Stimulated activated CD4-positive, alpha-beta T cell treated with anti-CD3 and anti-CD28 coated beads, Interleukin-15, amount 100 ng/mL, for 24 hours (primary cell): ENCODE results near the gene EDA.

Source experiments
- DNase-seq: peaks from one replicate; pipeline ENCODE4 v3.0.0-alpha.2; 2020

The EDA gene

GRCh38 chrX:69615779-69616456 is at the start of gene EDA:
EDA (plus strand) TSS chrX:69616113.
- peak; percentile 84 for DNase-seq

GRCh38 chrX:69568828-69569227 is 47.1 kb upstream of the EDA start:
- no peak for DNase-seq

- DNase-seq = no peak
Measured at GRCh38 chrX:69597399-69597798, 18.5 kb upstream of the EDA start.

- no peak for DNase-seq
Measured at GRCh38 chrX:69600182-69600581, 15.7 kb upstream of the EDA start.

- no peak for DNase-seq
Measured at GRCh38 chrX:69603566-69604194, 12.2 kb upstream of the EDA start.

GRCh38 chrX:69605521-69605920 is 10.4 kb upstream of the EDA start:
- no peak for DNase-seq

DNA sequence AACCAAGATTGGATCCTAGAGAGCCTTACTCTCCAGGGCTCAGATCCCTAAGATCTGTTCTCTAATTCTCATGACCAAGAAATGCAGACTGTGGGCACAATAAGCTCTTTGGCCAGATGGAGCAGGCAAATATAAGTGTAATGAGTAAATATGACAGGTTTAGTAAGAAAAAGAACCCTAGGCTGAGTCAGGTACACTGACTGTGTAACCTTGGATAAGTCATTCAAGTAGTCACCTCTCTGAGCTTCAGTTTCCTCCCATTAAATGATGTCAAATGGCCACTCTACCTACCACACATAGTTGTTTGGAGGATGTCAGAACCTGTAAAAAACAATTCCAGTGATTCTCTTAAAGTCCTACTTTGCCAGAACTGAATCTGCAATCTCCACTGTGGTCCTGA is 8.3 kb upstream of the EDA start:
- no peak for DNase-seq

- no peak for DNase-seq
Measured at GRCh38 chrX:69613946-69614345, 2.0 kb upstream of the EDA start.

DNA sequence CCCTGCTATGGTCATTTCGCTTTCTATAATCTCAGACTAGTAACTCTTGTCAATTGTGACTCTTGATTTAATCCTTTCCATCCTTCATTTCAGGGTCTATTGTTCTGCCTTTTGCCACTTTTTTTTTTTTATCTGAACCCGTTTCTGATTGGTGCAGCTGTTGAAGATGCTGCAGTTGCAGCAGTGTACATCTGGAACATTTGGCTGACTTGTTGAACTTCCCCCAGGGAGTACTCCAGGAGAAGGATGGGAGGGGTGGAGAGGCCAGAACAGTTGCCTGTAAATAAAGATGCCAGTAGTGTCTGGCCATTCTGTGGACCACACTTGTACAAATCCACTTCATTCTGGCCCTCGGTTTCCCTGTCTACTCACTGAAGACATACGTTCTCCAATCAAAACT is 1.0 kb upstream of the EDA start:
- DNase-seq = no peak

- DNase-seq = no peak
Measured at GRCh38 chrX:69615342-69615741, 571 bp upstream of the EDA start.

- DNase-seq = peak; percentile 34
Measured at GRCh38 chrX:69616457-69617203, 717 bp downstream of the EDA start.

DNA sequence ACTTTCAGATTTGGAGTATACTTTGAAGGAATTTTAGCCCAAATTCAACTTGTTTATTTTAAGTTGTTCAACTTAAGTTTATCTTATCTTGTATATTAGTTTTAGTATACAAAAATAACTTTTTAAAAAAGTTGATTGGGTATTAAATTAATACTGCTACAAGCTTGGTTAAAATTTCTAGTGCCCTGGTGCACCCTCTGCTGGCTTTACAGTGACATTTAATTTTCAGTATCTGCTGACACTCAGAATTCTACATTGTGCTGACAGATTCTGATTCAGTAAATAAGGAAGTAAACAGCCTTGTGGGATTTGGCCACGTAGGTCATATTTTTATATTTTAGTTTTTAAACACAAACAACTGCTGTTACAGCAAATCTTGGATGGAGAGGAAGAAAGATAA is 2.9 kb downstream of the EDA start:
- DNase-seq = peak; percentile 9

DNA sequence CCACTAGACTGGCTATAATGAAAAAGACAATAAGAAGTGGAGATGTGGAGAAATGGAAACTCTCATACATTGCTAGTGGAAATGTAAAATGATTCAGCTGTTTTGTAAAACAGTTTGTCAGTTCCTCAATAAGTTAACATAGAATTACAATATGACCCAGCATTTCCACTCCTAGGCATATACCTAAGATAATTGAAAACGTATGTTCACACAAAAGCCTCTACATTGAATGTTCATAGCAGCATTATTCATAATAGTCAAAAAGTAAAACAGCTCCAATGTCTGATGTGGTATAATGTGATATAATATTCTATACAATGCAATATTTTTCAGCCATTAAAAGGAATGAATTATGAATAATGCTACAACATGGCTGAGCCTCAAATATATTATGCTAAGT is 10.2 kb downstream of the EDA start:
- DNase-seq = no peak

DNA sequence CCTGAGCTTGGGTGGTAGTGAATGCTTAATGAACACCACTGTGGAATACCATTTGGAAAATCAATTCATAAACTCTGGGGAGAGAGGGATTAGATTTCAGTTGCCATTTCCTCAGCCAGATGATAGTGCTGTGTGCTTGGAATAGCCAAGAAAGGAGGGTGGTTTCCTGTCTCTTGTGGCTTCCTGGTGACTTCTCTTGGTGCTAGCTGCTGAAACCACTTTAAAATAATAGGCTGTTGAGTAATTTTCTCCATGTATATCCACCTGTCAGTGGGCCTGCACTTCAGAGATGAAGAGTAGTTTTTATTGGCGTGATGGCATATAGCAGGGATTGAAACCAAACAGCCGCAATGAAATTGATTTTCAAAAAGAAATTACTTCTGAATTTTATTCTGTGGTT is 11.8 kb downstream of the EDA start:
- DNase-seq = no peak

DNA sequence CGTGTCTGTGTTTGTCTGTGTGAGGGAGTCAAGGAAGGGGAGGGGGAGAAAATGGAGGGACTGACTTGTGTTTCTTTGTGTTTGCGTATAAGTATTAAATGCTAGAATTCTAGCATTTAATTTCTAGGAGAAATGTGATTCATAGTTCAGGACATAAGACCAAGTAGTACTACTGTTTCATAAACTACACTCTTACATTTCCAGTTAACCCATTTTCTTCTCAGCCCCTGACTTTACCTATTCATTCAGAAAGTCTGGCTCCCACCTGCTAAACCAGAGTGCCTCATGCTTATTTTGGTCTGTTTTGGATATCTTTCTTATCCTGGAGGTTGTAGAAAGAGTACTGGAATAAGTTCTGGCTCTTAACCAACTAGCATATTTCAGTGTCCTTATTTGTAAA is 14.2 kb downstream of the EDA start:
- no peak for DNase-seq

- DNase-seq = no peak
Measured at GRCh38 chrX:69664693-69665092, 48.8 kb downstream of the EDA start.

DNA sequence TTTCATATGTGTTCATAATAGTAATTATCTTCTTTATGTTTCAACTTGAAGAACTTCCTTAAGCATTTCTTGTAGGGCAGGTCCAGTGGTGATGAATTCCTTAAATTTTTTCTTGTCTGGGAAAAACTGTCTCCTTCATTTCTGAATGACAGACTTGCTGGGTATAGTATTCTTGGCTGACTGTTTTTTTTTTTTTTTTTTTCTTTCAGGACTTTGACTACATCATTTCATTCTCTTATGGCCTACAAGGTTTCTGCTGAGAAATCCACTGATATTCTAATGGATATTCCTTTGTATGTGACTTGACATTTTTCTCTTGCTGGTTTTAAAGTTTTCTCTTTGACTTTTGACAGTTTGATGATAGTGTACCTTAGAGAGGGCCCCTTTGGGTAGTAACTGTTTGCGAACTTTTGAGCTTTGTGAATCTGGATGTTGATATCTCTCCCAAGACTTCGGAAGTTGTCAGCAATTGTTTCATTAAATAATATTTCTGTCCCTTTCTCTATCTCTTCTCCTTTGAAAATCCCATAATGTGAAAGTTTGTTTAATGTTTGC is 54.2 kb downstream of the EDA start:
- no peak for DNase-seq

DNA sequence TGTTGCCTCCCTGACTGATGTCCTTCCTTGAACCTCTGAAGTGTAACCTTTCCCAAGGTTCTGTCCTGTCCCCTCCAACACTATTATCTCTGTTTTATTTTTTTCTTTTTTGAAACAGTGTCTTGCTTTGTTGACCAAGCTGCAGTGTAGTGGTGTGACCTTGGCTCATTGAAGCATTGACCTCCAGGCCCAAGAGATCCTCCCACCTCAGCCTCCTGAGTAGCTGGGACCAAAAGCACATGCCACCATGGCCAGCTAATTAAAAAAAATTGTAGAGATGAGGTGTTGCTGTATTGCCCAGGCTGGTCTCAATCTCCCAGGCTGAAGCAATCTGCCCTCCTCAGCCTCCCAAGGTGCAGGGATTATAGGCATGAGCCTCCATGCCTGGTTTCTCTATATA is 59.0 kb downstream of the EDA start:
- no peak for DNase-seq

DNA sequence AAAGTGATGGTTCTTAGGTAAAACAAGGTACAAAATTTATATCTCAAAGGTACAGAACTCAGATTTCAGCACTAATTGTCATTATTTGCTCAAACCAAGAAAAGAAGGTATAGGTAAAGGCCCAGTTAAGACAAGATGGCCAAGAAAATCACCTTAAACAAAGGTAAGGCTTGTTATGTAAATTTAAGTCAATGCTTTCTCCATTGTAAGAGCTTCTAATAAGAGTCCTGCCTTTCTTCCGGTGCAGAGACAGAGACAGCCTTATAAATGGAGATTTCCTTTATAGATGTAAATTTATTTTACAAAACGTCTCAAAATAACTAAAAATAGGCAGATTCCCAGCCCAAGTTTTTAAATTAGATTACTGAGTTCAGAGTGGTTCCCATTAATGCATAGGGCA is 89.9 kb downstream of the EDA start:
- no peak for DNase-seq

GRCh38 chrX:69718102-69718501 is 102.2 kb downstream of the EDA start:
- DNase-seq = no peak

GRCh38 chrX:69724307-69724706 is 108.4 kb downstream of the EDA start:
- no peak for DNase-seq

GRCh38 chrX:69740317-69740716 is 124.4 kb downstream of the EDA start:
- DNase-seq = no peak

GRCh38 chrX:69741721-69742120 is 125.8 kb downstream of the EDA start:
- no peak for DNase-seq

GRCh38 chrX:69746051-69746450 is 130.1 kb downstream of the EDA start:
- DNase-seq = no peak
